Fibroblast of the conjunctiva (primary cell): Measurements from ENCODE around the gene LMAN1L.

Experiments
- DNase-seq: peaks from one replicate; pipeline ENCODE4 v3.0.0-alpha.2; 2010; ENCODE audit warnings: low read depth

LMAN1L gene

DNA sequence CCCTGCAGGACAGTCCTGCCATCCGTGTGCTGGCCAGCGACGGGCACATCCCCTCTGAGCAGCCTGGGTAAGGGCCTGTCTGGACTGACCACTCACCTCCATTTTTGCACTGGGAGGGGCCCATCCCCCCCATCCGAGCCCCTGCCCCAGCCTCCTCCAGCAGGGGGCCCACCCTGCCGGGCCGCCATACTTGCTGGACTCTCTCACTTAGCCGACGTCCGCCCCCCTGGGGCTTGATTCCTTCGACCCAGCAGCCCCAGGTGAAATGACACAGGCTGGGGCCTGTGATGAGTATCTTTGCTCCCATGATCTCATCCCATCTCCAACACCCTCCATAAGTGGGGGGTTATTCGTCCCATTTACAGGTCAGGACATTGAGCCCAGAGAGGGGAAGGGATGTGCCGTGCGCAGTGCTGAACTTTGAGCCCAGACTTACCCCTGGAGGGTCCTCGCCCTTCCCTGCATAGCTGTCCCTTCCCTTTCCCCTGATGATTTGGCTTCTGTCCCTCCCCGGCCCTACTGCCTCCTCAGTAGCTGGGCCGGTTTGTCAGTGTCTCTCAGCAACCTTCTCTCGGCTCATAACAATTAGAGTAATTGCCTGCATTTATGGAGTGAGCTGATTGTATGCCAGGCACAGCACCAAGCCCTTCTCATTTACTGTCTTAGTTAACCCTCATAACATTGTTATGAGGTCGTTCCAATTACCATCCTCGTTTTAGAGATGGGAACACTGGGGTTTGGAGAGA is 4.2 kb downstream of the LMAN1L start:
- no peak for DNase-seq

DNA sequence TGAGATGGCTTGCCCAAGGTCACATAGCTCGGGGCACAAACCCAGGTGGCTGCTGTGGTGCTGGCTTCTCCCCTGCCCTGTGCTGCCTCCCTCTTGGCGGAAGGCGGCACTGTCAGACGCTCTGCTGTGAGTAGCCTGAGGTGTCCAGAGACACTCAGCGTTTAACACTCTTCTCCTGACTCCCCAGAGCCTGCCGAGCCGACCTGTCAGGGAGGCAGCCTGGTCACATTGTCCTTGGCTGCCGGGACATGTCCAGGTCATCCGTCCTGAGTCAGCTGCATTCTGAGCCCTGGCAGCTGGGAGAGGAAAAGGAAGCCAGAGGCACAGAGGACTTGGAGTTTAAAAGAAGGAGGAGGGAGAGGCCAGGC is 4.7 kb downstream of the LMAN1L start:
- DNase-seq = no peak

DNA sequence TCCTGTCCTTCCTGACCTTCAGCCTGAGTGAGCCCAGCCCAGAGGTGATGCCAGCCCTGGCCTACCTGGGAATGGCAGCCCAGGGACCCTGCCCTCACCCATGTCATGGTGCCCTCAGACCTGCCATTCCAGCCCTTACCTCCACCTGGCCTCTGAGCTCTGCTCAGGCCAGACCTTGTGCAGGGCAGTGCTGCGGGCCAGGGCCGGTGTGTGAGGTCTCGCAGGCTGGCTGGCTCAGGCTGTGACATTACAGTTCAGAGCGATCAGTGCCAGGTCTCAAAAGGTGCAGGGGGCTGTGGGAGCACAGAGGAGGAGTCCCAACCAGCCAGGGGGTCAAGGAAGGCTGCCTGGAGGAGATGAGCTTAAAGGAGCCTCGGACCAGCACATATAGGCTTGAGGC is 7.4 kb downstream of the LMAN1L start:
- no peak for DNase-seq

DNA sequence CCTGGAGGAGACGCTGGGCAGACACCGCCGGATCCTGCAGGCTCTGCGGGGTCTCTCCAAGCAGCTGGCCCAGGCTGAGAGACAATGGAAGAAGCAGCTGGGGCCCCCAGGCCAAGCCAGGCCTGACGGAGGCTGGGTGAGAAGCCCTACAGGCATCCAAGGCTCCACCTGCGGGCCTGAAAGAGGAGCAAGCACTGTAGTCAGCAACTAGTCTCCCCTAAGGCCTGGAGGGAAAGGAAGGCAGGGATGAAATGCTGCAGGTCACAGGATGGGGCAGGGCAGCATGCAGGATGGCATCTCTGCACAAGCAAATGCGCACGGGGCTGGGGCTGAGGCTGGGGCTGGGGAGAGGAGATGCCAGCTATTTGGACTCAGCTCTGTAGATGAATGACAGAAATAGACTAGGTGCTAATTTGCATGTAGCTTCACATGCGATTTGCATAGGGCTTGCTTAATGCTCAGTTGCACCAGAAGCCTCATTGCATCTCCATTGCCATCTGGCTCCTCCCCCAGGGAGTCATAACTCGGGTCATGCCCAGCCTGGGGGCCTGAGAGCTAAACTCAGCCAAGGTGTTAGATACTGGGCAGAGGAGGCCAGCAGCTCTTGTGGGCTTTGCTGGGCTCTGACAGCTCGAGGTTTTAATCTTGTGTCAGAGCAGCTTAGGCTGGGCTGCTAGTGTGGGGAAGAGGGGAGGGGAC is 8.6 kb downstream of the LMAN1L start:
- DNase-seq = no peak

DNA sequence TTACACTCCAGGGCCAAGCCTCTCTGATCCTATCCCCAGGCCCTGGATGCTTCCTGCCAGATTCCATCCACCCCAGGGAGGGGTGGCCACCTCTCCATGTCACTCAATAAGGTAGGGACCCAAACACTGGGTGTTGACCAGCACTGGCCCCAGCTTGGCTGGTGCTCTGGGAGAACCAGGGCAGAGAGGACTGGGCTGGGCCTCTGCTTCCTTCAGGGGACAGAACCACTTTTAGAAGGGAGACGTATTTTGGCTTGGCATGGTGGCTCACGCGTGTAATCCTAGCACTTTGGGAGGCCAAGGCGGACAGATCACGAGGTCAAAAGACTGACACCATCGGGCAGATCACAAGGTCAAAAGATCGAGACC is 9.1 kb downstream of the LMAN1L start:
- DNase-seq = no peak

DNA sequence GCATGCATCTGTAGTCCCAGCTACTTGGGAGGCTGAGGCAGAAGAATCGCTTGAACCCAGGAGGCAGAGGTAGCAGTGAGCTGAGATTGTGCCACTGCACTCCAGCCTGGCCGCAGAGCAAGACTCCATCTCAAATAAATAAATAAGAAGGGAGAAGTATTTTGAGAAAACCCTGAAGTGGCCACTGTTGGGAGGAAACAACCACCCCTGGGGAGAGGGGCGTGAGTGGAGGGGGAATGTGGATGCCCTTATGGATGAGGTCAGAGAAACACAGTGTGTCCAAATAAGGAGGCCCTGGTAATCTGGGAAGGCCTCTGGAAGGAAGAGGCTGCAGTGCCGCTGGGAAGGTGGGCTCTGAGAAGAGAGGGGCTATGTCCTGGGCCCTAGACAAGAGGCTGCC is 9.6 kb downstream of the LMAN1L start:
- no peak for DNase-seq

DNA sequence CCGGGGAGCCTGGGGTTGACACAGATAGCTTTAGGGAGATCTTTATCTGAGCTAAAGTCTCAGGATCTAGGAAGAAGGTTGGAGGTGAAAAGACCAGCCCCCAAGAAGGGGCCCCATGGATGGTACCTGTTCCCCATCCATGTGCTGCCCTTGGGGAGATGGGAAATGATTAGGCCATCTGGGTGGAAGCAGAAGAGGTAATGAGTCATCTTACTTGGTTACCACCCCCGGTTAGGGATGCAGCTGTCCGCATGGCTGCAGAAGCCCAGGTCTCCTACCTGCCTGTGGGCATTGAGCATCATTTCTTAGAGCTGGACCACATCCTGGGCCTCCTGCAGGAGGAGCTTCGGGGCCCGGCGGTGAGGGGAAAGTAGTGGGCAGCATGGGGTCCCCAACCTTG is 10.7 kb downstream of the LMAN1L start:
- DNase-seq = no peak

DNA sequence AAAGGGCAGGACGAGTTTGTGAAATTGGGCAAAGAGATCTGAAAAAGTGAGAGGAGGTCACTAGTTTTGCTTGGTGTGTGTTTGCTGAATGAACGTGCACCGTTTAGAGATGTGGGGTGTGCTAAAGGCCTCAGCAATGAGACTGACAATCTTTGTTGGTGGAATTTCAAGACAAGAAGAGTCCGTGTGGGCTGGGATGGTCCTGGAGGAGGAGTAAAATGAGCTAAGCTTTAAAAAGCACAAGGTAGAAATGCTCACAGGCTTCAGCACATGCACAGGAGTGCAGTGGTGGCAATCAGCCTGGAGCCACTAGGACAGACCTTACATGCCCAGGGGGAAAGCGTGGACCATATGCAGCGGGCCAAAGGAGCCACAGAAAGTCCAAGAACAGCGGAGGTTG is 12.3 kb downstream of the LMAN1L start:
- no peak for DNase-seq

DNA sequence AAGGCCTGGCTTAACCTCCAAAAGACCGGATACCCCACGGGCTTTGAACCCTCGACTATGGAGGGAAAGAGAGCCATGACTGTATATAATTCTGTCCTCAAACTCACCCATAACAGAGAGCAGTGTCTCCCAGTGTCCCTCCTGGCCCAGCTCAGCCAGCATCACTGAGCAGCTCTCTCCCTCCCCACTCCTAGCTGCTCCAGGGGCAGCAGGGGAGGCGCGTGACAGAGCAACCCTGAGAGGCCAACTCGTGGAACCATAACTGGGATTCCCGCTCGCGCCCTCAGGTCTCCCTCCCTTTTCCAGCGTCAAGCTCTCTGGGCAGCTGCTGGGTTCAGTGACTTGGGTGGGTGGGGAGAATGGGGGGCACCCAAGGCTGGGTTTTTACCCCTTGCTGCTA is 13.2 kb downstream of the LMAN1L start:
- no peak for DNase-seq

DNA sequence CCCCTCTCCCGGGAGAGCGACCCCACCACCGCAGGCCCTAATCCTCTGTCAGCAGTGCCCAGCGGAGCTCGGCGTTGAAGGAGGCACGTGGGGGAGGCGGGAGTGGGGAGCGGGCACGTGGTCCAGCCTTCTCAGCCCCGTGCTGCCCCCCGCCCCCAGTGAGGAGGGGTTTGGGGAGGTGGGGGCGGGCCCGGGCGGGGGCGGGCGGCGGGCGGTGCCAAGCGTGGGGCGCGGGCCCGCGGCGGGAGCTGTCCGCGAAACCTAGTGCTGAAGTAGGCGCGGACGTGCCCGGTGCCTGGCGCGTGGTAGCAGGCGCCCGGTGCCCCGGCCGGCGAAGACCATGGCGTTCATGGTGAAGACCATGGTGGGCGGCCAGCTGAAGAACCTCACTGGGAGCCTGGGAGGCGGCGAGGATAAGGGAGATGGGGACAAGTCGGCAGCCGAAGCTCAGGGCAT is 13.8 kb downstream of the LMAN1L start, which contains the start of gene CPLX3:
Gene CPLX3 (plus strand): TSS at position 264 of the 456 bp plus-strand sequence. CDS start 77 bp downstream, at position 341.
- DNase-seq = no peak

DNA sequence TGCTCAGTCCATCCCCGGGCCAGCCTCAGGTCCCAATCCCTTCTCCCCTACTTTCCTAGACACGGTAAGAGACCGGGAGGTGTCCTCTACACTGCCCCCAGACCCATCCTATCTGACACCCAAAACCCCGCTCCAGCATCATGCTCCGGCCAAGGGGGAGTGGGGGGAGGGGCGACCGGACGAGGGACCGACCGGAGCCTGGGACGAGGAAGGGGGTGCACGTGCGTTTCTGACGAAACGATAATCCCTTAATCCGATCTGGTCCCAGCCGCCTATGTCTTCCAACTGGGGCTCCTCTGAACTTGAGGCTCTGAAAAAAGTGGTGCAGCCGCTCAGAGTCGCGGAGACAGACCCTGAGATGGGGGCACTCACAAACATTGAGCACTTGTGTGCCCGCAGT is 14.3 kb downstream of the LMAN1L start:
- no peak for DNase-seq

DNA sequence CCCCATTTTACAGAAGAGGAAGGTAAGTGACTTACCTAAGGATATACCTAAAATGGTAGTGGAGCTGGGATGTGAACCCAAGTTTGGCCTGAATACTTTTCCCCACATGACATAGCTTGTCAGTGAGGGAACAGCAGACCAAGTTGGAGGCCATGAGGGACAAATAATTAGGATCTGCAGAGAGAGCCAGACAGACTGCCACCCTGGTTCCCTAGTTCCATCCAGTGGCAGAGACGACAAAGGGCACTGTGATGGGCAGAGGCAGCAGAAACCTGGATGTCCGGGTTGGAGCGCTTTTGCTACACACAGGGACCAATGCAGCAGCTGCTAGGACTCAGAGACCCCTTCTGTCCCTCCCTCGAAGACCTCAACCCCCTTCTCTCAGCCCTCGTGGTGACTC is 15.0 kb downstream of the LMAN1L start:
- no peak for DNase-seq

DNA sequence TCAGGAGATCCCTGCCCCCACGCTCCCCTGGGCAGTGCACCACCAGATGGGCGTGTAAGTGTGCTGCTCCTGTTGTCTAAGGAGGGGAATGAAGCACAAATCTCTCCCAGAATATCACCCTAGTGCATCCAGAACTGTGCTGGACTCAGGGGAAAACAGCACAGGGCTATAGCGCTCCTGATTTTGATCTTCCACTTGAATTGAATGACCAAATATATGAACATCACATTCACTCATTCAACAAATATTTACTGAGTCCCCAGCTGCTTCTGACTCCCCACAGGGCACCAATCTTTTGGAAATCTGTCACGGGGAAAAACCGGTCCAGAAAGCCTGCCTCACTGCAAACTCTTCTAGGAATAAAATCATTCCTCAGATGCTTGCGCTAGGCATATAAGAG is 16.2 kb downstream of the LMAN1L start:
- no peak for DNase-seq

DNA sequence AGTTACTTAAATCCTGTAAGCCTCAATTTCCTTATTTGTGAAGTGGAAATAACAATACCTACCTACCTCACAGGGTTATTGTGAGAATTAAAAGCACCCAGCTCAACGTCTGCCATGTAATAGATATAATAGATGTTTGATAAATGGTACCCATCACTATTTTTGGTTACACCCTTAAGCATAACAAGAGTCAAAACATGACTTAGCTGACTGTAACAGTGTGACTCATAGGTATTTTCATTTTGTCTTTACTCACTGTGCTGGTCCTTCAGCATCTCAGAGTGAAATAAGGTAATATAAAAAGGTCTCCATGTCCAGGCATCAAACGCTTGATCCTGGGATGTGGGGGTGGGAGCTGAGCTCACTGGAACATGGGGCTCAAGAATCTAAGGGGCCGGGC is 16.9 kb downstream of the LMAN1L start:
- DNase-seq = no peak

DNA sequence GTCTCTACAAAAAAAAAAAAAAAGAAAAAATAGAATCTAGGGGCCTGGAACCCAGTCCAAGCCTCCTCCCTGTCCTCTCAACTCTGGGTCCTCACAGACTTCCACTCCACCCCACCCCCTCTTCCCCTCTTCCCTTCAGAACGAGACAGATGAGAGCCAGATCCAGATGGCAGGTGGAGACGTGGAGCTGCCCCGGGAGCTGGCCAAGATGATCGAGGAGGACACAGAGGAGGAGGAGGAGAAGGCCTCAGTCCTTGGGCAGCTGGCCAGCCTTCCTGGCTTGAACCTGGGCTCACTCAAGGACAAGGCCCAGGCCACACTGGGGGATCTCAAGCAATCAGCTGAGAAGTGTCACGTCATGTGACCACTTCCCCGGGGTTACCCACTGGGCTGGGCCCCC is 17.4 kb downstream of the LMAN1L start:
- no peak for DNase-seq

DNA sequence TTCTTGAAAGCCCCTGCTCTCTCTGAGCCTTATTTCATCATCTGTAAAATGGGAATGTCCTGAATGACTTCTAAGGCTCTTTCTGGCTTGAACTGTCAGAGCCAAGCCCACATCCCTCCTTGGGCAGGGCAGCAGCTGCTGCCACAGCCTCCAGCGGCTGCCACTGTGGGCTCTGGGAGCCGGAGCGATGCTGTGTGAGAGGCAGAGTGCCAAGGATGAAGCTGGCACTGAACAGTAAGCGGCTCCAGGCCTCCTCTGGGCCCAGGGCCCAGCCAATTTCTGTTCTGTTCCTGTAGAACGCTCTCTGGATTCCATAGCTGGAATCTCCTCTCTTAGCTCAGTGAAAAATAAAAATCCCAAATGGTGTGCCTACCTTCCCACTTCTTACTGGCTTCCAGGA is 18.2 kb downstream of the LMAN1L start:
- DNase-seq = no peak

DNA sequence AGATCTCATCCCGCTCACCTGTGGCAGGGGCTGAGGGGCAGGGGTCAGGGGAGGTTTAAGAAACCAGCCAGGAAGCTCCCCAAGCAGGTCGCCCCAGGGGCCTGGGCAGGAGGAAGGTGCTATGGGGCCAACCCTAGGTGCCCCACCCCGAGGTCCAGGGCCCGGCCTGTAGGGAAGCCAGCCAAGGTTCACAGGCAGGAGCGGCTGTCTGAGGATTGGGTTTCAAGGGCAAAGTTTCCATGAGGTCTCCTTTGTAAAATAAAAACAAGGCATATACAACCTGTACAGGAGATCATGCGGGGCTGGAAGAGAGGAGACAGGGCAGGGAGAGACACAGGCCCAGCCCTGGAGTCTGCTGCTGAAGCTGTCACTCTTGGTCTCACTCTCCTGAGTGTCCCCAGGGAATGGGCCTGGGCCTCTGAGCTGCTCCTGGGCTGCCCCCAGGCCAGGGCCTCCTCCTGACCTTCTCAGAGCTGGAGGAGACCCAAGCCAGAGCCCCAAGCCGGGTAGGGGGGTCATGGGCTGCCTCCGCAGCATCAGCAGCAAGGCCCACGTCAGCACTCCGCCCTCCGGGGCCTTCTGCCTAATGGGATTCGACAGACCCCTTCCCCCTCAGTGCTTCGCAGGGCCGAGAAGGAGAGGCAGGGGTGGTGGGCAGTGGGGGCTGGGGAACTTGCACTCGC is 19.3 kb downstream of the LMAN1L start:
- DNase-seq = no peak

DNA sequence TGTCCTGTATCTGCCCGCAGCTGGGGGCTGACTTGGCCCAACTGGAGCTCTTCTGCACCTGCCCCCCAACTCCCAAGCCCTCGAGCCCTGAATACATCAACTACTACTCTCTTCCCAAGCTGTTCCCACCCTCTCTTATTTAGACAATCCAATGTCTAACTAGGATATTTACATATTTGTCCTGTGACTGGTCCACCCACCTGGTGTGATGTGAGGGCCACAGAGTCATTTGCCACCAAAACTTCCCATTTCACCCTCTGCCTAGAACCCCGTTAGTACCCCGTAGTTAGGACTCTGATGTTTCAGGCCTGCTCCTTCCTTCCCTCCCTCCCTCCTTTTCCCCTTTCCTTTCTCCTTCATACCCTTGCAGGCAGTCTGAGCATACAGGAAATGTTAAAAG is 20.2 kb downstream of the LMAN1L start:
- DNase-seq = no peak

DNA sequence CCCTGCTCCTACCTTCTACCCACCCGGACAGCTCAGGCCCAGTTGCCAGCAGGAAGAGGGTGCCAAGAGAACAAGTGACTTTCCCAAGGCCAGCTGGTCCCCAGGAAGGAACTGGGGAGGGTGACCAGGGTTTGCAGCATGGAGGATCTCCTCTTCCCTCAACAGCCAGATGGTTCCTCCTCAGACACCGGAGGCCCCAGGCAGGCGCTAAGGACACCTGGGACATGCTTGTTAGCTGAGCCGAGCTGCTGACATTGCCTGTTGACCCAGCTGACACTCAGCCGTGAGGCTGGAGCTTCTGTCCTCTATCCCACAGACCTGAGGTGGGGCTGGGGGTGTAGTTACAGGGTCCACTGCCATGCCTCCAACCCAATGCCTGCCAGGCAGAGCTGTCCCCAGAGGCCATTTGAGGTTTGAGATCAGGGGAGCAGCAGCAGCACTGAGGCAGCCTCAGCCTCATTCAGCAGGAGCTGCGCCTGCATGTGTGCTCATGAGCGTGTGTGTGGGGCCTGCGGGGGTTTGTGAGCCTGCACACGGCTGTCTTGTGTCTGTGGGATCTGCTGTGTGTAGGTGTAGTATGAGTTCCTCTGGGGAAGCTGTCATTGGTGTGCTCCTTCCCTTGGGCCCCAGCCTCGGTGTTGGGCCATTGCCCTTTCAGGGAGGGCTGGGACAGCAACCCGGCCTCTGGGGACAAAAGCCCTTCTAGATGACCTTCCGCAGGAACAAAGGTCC is 20.9 kb downstream of the LMAN1L start:
- no peak for DNase-seq

DNA sequence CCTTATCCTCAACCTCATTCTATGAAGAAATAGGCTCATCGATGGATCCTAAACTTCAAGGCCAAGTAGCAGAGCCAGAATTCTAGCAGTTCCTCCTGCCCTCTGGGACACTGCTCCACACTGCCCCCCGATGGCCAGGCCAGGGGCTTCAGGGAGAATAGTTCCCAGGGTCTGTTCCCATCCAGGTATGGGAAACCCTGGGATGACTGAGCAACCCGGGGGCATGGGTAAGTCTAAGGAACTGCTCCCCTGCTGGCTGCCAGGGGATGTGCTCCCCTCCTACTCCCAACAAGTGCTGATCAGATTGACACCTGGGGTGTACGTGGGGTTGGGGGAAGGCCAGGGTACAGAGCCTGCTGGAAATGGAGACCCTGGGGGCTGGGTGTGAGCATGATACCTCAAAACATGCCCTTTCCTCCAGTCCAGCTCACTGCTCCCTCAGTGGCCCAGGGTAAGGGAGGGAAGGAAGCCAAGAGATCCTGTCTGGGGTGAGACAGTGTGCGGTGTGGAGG is 22.7 kb downstream of the LMAN1L start:
- DNase-seq = no peak

DNA sequence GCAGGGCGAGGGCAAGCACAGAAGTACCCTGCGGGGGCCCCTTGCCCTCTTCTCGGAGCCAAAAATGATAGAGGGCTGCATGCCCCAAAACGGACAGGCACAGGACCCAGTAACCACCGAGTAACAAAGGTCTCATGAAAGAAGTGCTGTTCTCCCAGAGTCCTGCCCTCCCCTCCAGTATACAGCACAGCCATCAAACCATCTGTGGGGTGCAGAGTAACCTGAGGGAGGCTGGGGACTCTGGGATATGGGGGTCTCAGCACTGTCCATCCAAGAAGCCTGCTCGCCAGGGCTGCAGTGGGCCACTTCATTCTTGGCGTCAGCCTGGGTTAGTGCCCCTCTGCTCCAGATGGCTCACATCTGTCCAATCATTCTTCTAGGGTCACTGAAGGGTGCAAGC is 24.2 kb downstream of the LMAN1L start:
- DNase-seq = no peak

DNA sequence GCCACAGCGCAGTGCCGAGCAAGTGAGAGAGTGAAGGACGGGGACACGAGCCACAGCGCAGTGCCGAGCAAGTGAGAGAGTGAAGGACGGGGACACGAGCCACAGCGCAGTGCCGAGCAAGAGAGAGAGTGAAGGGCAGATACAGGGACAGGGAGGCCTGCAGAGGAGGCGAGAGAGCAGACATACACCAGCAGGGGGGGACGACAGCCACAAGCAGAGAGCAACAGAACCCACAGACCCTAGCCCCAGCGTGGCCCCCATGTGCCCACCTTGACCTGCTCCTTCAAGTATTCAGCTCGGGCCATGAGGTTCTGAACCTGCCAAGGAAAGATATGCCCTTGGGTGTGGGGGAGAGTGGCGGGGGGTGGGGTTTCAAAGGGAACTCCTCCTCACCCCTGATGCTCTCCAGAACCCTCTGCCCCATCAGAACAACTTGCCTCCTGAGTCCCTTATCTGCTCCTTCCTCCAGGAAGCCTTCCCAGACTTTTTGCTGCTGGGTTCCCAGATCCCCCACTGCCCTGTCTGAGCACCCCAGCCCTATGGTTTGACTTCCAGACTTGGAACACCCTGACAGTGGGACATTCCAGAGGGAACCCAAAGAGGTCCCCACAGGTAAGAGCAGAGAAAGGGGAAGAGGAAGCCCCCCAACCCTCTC is 25.0 kb downstream of the LMAN1L start:
- DNase-seq = no peak
